Peyer's patch (tissue), 4 donors: ENCODE results near the gene ZNF621. TPM values are rescaled to one million over a fixed set of nuclear protein-coding genes. Genes with fewer than 3 reads are reported as not detected.

Experiments
- DNase-seq, 3 donors: peaks; one replicate each; pipeline ENCODE4 v3.0.0-alpha.2; 2017 to 2019
- H3K27ac ChIP-seq, 4 donors: fragments of 200-600 bp; sonication (generic); one replicate each; pipeline ENCODE4 v1.5.1; 2016 to 2019
- H3K27me3 ChIP-seq, 2 donors: fragments of 200-600 bp; sonication (generic); one replicate each; pipeline ENCODE4 v1.5.1; 2019
- H3K36me3 ChIP-seq, 3 donors: fragments of 200-600 bp; sonication (generic); one replicate each; pipeline ENCODE4 v1.5.1; 2016 to 2019
- H3K4me1 ChIP-seq, 4 donors: fragments of 200-600 bp; sonication (generic); one replicate each; pipeline ENCODE4 v1.5.1; 2016 to 2019
- H3K4me3 ChIP-seq, 4 donors: fragments of 200-600 bp; sonication (generic); 1 replicate in 3 of 4; 2 replicates in 1 of 4; pipeline ENCODE4 v1.5.1; 2016 to 2019; ENCODE audit warnings: mild to moderate bottlenecking in 1 of 4
- H3K9me3 ChIP-seq, 4 donors: fragments of 200-600 bp; sonication (generic); one replicate each; pipeline ENCODE4 v1.5.1; 2016 to 2019; ENCODE audit warnings: mild to moderate bottlenecking in 1 of 4
- POLR2A ChIP-seq, 2 donors: fragments of 450-650 bp; IDR thresholded peaks; one replicate each; pipeline ENCODE4 v1.5.1; 2017; ENCODE audit warnings: antibody characterized with exemption in 2 of 2, mild to moderate bottlenecking in 2 of 2, moderate library complexity in 2 of 2
- total RNA-seq, 4 donors: library from RNA; depleted of rRNA; stranded (reverse); fragments of >200 nt; gene quantifications; one replicate each; pipeline ENCODE4 v1.1.0, GENCODE V29; 2016
- TF ChIP-seq, protein P1 (sequence below), 6 experiments: fragments of 450-650 bp in 4 of 6; fragments of 200-600 bp in 2 of 6; sonication (generic) in 1 of 6; IDR thresholded peaks; one replicate each; pipeline ENCODE4 v1.5.1; 2017 to 2019; ENCODE audit warnings: antibody characterized with exemption in 6 of 6, mild to moderate bottlenecking in 3 of 6, moderate library complexity in 1 of 6

The ZNF621 gene
- total RNA-seq, 4 donors from 2014 or later: 13.3 to 50.3 (median 30.3) TPM

DNA sequence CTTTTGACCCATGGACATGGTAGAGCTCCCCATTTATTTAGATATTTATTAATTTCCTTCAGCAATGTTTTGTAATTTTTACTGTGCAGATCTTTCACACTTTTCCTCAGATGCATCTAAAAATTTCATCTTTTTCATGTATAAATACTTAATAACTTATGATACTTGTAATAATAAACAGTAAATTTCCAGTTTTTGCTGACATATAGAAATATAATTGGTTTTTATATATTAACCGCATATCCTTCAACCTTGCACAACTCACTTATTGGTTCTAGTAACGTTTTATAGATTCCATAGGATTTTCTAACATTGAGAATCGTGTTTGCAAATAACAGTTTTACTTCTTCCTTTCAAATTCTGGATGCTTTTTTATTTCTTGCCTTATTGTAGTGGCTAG lies 3.5 kb upstream of the ZNF621 start:
- Histone ChIP-seq H3K4me3 (no peak overlapping the region), H3K27ac (no peak overlapping the region), H3K36me3 (peaks cover 0 to 5% (median 0%) of the 10 kb centered on the region in 3 donors), H3K27me3 (no peaks in the 10 kb centered on the region), H3K4me1 (peaks cover 0 to 9% (median 0%) of the 10 kb centered on the region in 4 donors), H3K9me3 (no peaks in the 10 kb centered on the region)
- no peak for TF ChIP-seq POLR2A (IDR thresholded peaks at IDR 0.05)
- TF ChIP-seq, protein P1, sequence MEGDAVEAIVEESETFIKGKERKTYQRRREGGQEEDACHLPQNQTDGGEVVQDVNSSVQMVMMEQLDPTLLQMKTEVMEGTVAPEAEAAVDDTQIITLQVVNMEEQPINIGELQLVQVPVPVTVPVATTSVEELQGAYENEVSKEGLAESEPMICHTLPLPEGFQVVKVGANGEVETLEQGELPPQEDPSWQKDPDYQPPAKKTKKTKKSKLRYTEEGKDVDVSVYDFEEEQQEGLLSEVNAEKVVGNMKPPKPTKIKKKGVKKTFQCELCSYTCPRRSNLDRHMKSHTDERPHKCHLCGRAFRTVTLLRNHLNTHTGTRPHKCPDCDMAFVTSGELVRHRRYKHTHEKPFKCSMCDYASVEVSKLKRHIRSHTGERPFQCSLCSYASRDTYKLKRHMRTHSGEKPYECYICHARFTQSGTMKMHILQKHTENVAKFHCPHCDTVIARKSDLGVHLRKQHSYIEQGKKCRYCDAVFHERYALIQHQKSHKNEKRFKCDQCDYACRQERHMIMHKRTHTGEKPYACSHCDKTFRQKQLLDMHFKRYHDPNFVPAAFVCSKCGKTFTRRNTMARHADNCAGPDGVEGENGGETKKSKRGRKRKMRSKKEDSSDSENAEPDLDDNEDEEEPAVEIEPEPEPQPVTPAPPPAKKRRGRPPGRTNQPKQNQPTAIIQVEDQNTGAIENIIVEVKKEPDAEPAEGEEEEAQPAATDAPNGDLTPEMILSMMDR (IDR thresholded peaks at IDR 0.05): no peak
- DNase-seq: no peak

DNA sequence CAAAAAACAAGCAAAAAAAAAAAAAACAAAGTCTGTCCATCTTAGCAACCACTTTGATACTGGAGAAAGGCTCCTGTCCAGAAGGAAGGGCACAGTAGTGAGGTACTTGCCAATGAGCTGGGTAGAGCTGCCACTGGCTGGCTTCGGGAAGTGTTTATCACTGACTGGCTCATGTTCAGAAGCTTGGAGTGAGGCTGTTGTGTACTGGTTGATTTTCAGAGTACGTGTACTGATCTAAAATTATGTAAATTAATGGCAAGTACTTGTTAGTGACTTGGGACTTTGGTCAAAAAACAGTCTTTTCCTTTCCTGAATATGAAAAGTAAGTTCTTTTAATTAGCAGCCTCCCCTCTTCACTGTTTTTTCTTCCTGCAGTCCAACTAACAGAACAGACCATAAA lies 979 bp upstream of the ZNF621 start:
- TF ChIP-seq POLR2A (IDR thresholded peaks at IDR 0.05): no peak
- H3K27ac ChIP-seq: peak overlapping the region in 3 of 4 donors; percentile 84 to 87 (median 86)
- H3K4me3 ChIP-seq: no peak overlapping the region
- peaks cover 0 to 24% (median 0%) of the 10 kb centered on the region in 3 donors for H3K36me3 ChIP-seq
- no peak for DNase-seq
- peaks cover 0 to 9% (median 0%) of the 10 kb centered on the region in 4 donors for H3K4me1 ChIP-seq
- no peaks in the 10 kb centered on the region for H3K27me3 ChIP-seq
- H3K9me3 ChIP-seq: no peaks in the 10 kb centered on the region

DNA sequence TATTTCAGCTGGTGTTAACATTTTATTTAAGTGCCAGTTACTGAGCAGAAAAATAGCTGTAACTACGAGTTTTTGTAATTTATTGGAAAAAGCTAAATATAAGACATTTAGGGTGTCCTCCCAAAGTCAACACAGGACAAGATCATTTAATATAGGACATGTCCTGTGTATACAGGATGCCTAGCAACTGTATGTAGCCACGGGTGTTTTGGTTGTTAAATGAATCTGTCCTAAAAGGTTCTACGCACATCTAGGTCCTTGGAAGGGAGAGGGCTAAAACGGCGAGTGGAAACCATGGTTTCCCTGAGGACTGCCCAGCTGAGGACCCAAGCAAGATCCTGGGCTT lies 565 bp upstream of the ZNF621 start:
- Histone ChIP-seq H3K4me1 (peaks cover 0 to 9% (median 0%) of the 10 kb centered on the region in 4 donors), H3K27ac (peak overlapping the region; percentile 84 to 90 (median 86)), H3K4me3 (peak overlapping the region; percentile 63 to 93 (median 72)), H3K9me3 (no peaks in the 10 kb centered on the region), H3K27me3 (no peaks in the 10 kb centered on the region), H3K36me3 (peaks cover 0 to 28% (median 0%) of the 10 kb centered on the region in 3 donors)
- TF ChIP-seq, protein P1 (IDR thresholded peaks at IDR 0.05): no peak
- no peak for TF ChIP-seq POLR2A (IDR thresholded peaks at IDR 0.05)
- DNase-seq: no peak

DNA sequence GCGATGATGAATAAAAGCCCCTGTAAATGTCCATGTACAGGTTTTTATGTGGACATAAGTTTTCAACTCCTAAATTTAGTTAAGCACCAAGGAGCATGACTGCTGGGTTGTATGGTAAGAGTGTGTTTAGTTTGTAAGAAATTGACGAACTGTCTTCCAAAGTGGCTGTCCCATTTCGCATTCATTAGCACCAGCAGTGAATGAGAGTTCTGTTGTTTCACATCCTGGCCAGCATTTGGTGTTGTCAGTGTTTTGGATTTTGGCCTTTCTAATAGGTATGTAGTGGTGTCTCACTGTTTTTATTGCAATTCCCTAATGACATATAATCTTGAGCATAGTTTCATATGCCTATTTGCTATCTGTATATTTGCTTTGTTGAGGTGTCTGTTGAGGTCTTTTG lies 3.7 kb downstream of the ZNF621 start:
- Histone ChIP-seq H3K4me3 (no peak overlapping the region), H3K27ac (no peak overlapping the region), H3K9me3 (peaks cover 0 to 8% (median 3%) of the 10 kb centered on the region in 4 donors), H3K27me3 (no peaks in the 10 kb centered on the region), H3K4me1 (peaks cover 0 to 9% (median 0%) of the 10 kb centered on the region in 4 donors), H3K36me3 (peaks cover 0 to 70% (median 12%) of the 10 kb centered on the region in 3 donors)
- no peak for TF ChIP-seq POLR2A (IDR thresholded peaks at IDR 0.05)
- TF ChIP-seq, protein P1 (IDR thresholded peaks at IDR 0.05): no peak
- no peak for DNase-seq

DNA sequence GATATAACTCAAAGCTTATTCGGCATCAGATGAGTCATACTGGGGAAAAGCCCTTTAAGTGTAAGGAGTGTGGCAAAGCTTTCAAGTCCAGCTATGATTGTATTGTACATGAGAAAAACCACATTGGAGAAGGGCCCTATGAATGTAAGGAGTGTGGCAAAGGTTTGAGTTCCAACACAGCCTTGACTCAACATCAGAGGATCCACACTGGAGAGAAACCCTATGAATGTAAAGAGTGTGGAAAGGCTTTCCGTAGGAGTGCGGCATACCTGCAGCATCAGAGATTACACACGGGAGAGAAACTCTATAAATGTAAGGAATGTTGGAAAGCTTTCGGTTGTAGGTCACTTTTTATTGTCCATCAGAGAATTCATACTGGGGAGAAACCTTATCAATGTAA lies 7.5 kb downstream of the ZNF621 start:
- Histone ChIP-seq H3K4me1 (no peaks in the 10 kb centered on the region), H3K27me3 (no peaks in the 10 kb centered on the region), H3K9me3 (peaks cover 0 to 8% (median 3%) of the 10 kb centered on the region in 4 donors), H3K36me3 (peaks cover 0 to 94% (median 12%) of the 10 kb centered on the region in 3 donors), H3K27ac (no peak overlapping the region), H3K4me3 (no peak overlapping the region)
- DNase-seq: no peak
- TF ChIP-seq POLR2A (IDR thresholded peaks at IDR 0.05): no peak
- TF ChIP-seq, protein P1 (IDR thresholded peaks at IDR 0.05): no peak

DNA sequence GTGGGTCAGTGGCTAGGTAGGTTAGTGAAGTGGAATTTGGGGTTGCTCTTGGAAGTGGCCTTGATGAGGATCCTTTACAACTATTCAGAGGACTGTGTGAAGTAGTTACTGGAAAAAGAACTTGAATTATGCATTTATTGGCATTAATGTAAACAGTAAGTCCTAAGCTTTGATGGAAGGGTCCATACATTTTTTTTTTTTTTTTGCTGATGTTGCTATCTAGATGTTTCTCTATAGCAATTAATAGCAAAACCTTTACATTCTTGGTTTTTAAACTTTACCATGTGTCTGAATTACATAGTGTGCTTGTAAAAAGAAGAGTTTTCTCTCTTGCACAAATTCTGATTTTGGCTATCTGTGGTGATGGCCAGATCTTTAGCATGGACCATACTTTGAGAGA lies 9.5 kb downstream of the ZNF621 start:
- H3K9me3 ChIP-seq: peaks cover 0 to 8% (median 3%) of the 10 kb centered on the region in 4 donors
- H3K36me3 ChIP-seq: peaks cover 0 to 84% (median 12%) of the 10 kb centered on the region in 3 donors
- TF ChIP-seq, protein P1 (IDR thresholded peaks at IDR 0.05): no peak
- no peak for TF ChIP-seq POLR2A (IDR thresholded peaks at IDR 0.05)
- no peaks in the 10 kb centered on the region for H3K27me3 ChIP-seq
- no peak overlapping the region for H3K27ac ChIP-seq
- no peaks in the 10 kb centered on the region for H3K4me1 ChIP-seq
- H3K4me3 ChIP-seq: no peak overlapping the region
- DNase-seq: no peak
